Umbilical cord (tissue), 2 donors: ENCODE results near the gene C1orf21. TPM values are rescaled to one million over a fixed set of nuclear protein-coding genes. Genes with fewer than 3 reads are reported as not detected.
"Not testable (repeated sequence)": the region's sequence is repeated elsewhere in the genome, so short reads cannot be mapped to it uniquely, and the experiment has no call there.

Experiments used
- DNase-seq: peaks from one replicate; pipeline ENCODE4 v3.0.0-alpha.2; 2015; ENCODE audit warnings: low spot score
- total RNA-seq: library from RNA; depleted of rRNA; stranded (reverse); fragments of >200 nt; gene quantifications from one replicate; pipeline ENCODE4 v1.2.3, GENCODE V29; 2014; ENCODE audit warnings: low replicate concordance; ENCODE audit not compliant: insufficient read depth

Gene C1orf21
- total RNA-seq, 1 donor from 2014 or later: 54.7 TPM

DNA sequence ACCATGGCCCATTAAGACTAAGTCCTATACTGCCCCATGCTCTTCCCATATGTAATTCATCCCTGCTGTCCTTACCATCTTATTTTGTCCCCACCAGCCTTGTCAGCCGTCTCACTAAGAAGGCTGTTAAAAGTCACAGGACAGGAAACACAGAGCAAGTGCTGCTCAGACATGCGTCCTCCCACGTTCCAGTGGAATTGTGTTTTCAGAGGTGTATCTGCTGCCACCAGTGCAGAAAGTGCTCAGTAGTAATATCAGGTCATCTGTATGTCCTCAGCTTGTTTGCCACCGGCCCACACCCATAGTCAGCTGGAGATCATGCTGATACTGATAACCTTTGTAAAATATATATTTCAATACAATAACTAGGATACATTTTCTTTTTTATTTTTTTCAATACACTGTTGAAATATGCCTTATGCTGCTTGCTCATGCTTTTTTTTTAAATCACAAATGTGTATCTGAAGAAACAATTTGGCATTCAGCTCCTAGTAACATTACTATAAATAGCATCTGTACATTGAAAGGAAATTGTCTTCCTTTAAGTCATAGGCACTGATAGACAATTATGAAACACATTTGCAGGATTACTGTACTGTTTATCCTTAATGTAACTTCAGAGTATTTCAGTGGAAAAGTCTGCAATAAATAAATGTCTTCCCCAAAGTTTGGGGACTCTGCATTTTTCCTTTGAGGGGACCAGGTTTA is 211.0 kb downstream of the C1orf21 start:
- no peak for DNase-seq

GRCh38 chr1:184598403-184599193 is 211.8 kb downstream of the C1orf21 start:
- no peak for DNase-seq

- no peak for DNase-seq
Observed at GRCh38 chr1:184604152-184604900, 217.5 kb downstream of the C1orf21 start.

DNA sequence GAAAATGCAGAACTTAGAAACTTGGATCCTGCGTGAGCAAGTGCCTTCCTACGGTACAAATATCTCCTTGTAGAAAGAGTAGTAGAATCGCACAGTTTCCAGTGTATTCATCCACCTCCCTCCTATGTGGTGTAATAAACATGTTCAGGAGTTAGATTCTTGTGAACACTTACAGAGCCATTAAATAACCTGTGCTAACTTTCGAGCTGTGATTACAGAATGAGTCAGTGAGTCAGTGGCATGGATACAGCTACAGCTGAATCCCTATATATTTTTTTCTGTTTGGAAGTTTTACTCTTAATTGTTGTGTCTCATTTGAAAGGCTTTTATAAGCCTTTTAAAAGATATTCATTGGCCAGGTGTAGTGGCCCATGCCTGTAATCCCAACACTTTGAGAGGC is 219.1 kb downstream of the C1orf21 start:
- no peak for DNase-seq

DNA sequence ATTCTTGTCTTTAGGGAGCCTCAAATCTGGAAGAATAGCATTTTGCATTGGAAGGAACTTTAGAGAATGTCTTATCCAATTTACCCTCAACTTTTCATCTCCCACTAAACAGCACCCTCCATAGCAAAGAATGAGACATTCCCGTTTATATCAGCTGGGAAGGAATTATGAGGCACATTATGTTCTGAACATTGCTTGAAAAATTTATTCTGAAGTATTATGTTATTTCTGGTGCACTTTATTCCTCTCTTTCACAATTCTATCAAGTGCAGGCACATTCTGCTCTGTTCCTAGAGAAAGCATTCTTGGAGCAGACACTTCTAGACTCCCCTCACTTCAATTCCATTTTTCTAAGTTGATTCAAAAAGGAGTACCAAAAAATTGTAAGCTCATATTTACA is 220.0 kb downstream of the C1orf21 start:
- DNase-seq: peak; percentile 21

GRCh38 chr1:184608581-184608980 is 221.8 kb downstream of the C1orf21 start:
- no peak for DNase-seq

DNA sequence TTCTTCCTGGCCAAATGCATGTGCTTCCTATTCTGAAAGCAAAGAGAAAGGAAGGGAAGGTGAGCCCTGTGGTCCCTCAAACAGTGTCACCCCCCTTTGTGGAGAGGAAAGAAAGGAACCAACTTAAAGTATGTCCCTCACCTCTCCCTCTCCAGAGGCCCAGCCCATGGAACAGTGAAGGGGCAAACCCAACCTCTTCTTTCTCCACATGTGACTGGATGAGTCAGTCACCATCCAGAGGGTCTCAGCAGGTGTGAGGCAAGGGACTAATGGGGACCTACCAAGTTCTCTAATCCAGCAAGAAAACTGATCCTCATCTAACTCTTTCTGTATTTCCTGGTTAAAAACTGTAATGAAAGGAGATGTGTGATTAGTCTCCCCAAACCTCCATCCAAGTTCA is 222.2 kb downstream of the C1orf21 start:
- no peak for DNase-seq

GRCh38 chr1:184610876-184611595 is 224.2 kb downstream of the C1orf21 start:
- no peak for DNase-seq

DNA sequence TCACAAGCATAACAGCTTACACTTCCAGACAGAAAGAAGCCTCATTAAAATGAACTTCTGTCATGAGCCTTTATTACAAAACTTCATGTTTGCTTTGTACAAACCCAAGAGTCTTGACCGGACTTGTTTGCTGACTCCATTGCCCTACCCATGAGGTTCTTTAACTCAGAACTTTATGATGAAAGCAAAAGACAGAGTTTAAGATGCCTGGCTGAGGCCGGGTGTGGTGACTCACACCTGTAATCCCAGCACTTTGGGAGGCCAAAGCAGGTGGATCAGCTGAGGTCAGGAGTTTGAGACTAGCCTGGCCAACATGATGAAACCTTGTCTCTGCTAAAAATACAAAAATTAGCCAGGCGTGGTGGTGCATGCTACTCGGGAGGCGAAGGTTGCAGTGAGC is 225.4 kb downstream of the C1orf21 start:
- DNase-seq: not testable (repeated sequence)

- no peak for DNase-seq
Observed at GRCh38 chr1:184614667-184615066, 227.8 kb downstream of the C1orf21 start.

GRCh38 chr1:184615301-184615700 is 228.5 kb downstream of the C1orf21 start:
- no peak for DNase-seq

- no peak for DNase-seq
Observed at GRCh38 chr1:184616504-184616903, 229.7 kb downstream of the C1orf21 start.

GRCh38 chr1:184617433-184618029 is 230.7 kb downstream of the C1orf21 start:
- DNase-seq: no peak

GRCh38 chr1:184618851-184619250 is 232.0 kb downstream of the C1orf21 start:
- no peak for DNase-seq

DNA sequence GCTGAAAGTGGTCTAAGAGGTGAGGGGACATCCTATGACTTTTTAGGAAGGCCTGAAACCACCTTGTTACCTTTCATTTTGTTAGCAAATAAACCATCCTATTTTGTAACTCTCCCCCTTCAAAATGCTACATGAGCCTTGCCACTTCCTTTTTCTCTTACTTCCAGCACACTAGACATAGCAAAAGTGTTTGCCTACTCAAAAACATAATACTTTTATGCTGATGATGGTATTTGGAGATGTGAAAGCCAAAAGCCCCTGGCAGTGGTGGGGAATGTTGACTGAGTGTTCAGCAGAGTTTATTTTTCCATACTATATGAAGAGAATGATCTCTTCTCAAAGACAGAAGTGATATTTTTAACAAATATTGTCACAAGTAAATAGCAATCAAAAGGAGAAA is 233.6 kb downstream of the C1orf21 start:
- DNase-seq: no peak

- DNase-seq: peak; percentile 85
Observed at GRCh38 chr1:184621260-184621659, 234.4 kb downstream of the C1orf21 start.

- peak; percentile 98 for DNase-seq
Observed at GRCh38 chr1:184622136-184622823, 235.5 kb downstream of the C1orf21 start.

- no peak for DNase-seq
Observed at GRCh38 chr1:184623404-184623803, 236.6 kb downstream of the C1orf21 start.

DNA sequence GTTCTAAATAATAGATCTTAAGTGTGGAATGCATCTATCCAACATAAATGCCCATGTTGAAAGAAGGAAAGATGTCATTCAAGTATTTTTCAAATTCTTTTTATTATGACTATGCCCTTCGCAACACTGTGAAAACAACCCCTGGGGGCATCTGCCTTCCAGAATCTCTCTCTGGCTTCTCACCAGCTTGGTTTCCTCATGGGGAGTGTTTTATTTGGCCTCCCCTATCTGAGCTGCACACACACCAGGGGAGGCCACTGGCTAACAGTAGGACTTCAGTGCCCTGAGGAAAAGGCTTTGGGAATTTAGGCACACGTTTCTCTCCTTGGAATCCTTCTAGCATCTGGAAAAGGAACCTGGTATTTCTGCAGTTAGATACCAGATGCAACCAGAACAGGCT is 237.2 kb downstream of the C1orf21 start:
- DNase-seq: no peak

DNA sequence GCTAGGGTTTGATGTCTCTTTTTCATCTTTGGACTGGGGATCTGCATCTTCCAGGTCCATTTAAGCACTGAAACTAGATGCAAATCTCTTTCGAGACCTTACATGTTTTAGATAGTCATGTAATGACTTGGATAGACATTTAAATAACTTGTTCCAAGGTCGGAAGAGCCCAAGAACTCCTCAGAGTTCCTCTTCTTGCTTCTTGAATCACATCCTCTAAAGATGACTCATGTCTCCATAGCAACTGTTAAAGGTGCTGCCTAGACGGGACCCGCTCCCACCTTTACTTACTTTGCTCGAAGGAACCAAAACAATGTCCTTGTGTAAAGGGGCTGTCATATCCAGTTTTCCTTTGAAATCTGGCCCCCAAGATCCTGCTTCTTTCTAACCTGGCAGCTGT is 237.8 kb downstream of the C1orf21 start:
- no peak for DNase-seq

DNA sequence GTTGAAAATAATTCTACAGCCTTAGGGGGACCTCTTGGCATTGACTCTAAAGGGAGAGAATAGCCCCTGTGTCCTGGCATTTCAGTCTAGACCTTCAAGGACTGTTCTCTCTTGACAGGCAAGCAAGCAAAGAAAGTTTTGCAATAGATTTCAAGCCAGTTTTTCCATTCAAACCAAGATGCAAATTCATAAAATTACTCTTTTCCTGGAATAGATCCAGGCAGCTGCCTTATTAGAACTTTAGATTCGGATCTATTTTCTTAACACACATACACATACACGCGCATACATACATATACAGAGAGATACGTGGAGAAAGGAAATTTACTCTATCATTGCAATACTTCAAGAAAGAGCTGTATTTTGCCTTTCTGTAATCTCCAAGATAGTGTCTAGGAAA is 238.4 kb downstream of the C1orf21 start:
- DNase-seq: no peak
